HG02571 (cell line): ENCODE measurements around the gene KCNRG.
"Not testable (repeated sequence)": the region's sequence is repeated elsewhere in the genome, so short reads cannot be mapped to it uniquely, and the experiment has no call there.

Source experiments
- ATAC-seq: cut with Tn5 transposase; IDR thresholded peaks from one replicate; pipeline ENCODE4 v1.9.1; 2021; ENCODE audit warnings: mild to moderate bottlenecking, moderate library complexity; ENCODE audit not compliant: unreplicated experiment

KCNRG gene, protein sequence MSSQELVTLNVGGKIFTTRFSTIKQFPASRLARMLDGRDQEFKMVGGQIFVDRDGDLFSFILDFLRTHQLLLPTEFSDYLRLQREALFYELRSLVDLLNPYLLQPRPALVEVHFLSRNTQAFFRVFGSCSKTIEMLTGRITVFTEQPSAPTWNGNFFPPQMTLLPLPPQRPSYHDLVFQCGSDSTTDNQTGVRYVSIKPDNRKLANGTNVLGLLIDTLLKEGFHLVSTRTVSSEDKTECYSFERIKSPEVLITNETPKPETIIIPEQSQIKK

GRCh38 chr13:50015258-50015657 lies at the start of gene KCNRG:
KCNRG (plus strand) TSS chr13:50015444; CDS start chr13:50015494, 50 bp downstream.
- no peak for ATAC-seq

- no peak for ATAC-seq
Observed at GRCh38 chr13:49967456-49967855, 47.8 kb upstream of the KCNRG start.

DNA sequence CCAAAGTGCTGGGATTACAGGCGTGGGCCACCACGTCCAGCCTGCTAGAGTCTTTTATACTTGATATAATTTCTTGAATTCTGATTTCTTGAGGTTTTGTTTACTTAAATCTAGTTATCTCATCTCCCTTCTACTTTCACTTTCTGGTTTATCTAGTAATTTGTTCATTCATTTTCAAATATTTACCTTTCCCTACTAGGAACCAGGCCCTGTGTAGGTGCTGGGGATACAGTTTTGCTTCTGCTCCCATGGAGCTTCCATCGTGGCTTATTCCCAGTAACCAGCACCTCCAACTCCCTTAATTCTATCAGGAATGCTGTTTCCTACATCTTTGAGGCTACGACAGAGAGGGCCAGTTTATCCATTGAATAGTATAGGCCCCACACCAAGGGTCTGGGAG lies 42.5 kb upstream of the KCNRG start:
- no peak for ATAC-seq

DNA sequence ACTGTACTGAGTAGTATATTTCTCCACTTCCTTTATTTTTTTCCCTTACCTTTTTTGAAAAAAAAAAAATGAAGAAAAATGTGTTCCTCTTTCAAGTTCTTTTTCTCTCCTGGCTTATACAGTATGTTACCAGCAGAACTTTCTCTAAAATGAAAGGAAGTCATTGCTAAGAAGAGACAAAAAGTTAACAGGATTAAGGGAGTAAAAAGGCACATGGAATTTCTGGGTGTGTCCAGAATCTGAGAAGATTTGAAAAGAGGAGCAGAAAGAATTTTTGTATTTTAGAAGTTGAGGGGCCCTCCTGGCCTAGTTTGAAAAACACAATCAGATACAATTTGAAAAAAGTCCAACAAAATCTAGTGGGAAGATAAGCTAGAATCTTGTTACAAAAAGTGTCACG lies 39.4 kb upstream of the KCNRG start:
- no peak for ATAC-seq

DNA sequence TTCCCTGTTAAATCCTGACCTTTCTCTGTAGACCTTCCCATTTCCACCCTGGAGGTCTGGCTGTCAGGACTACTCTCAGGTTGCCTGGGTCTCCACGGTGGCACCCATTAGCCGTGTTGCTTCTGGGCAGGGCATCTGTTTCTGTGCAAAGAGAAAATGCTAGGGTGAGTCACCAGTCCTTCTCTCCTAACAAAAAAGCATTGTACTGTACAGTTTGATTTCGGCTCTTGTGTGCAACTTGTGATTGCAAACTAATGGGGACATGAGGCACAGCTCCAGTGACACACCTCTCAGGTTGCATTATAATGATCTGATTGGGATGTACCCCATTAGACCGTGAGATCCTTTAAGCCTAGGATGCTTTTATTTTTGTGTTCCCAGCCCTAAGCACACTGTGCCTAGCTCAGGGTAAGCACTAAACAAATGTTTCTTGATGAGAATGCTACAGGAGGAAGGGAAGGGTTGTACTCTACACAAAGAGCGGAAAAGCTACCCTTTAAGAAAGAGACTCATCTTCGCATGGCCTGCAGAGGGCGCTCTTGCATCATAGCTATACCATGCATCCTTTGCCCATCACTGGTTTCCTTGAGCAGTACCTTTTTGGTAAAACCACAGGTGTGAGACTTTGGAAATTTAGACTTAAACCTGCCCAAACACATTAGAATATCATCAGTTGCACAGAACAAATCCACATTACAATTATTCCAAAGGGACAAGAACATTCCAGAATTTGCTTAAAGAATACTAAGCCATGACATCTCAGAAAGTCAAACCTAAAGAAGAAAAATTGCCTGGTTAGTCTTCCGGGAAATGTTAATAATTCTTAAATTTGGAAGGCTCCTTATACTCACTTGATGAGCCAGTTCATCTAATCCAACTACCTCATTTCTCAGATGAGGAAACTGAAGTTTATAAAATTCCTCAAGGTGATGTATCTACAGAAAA lies 38.7 kb upstream of the KCNRG start:
- no peak for ATAC-seq

- ATAC-seq = no peak
Observed at GRCh38 chr13:49977992-49978391, 37.3 kb upstream of the KCNRG start.

GRCh38 chr13:49980266-49980665 lies 35.0 kb upstream of the KCNRG start:
- no peak for ATAC-seq

- ATAC-seq = no peak
Observed at GRCh38 chr13:49985129-49985528, 30.1 kb upstream of the KCNRG start.

- no peak for ATAC-seq
Observed at GRCh38 chr13:49986471-49986870, 28.8 kb upstream of the KCNRG start.

DNA sequence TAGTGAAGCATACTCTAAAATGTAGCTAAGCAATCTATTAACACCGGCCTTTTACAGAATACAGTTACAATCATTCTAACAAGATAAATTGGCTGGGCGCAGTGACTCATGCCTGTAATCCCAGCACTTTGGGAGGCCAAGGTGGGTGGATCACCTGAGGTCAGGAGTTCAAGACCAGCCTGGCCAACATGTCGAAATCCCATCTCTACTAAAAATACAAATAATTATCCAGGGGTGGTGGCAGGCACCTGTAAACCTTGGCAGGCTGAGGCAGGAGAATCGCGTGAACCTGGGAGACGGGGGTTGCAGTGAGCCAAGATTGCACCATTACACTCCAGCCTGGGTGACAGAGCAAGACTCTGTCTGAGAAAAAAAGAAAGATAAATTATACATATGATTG lies 24.6 kb upstream of the KCNRG start:
- not testable (repeated sequence) for ATAC-seq

DNA sequence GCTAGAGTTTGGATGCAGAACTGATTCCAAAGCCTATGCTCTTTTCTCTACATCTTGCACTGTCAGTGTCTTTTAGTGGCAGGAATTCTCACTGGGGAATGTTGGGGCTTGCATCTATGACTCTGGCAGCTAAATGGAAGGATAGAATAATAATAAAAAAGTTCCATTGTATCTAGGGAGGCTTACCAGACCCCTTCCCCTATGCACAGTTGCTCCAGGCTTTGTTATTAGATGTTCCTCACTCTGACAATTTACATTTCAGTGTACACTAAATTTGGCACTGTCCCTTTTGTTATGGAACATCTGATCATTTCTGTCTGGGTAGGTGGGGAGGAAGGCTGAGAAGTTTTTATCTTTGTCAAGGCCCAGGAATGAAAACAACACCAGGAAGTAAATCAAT lies 22.1 kb upstream of the KCNRG start:
- ATAC-seq = no peak

- ATAC-seq = no peak
Observed at GRCh38 chr13:49993666-49994065, 21.6 kb upstream of the KCNRG start.

- ATAC-seq = no peak
Observed at GRCh38 chr13:49995625-49996101, 19.6 kb upstream of the KCNRG start.

DNA sequence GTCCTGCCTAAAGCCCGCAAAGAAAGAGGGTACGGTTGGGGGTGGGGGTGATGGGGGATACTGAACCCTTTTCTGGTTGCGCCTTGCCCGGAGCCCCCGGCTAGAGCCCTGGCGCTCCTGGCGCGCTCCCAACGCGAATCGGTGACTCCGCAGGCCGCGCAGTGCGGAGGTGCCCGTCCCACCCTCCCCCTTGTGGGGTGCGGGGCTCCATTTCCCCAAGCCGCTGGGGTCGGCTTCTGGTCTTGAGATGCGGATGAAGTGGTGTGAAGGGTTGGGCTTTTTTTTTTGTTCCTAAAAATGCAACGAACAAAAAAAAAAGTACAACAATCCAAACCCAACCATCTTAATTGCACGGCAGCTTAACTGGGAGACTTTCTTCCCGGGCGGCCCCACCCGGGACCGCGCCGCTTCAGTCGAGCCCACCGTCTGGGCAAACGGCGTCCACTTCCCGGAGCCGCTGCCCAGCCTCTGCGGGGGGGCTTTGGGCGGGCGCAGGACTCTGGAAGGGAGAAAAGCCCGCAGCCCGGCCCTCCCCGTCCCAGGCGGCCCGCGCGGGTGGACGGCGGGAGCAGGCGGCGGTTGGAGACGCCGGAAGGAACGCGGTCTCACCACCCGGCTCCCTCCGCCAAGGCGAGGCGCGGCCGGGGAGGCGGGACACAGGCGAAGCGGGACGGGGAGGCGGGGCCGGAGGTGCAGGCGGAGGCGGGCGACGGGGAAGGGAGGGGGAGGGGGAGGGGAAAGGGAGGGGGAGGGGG lies 18.9 kb upstream of the KCNRG start:
- peak; percentile 45 for ATAC-seq

GRCh38 chr13:49996951-49997895 lies 18.0 kb upstream of the KCNRG start, which contains the start of gene TRIM13:
TRIM13 (plus strand) TSS chr13:49997042; CDS start chr13:50011941, 14,899 bp downstream.
- ATAC-seq = peak; percentile 74

DNA sequence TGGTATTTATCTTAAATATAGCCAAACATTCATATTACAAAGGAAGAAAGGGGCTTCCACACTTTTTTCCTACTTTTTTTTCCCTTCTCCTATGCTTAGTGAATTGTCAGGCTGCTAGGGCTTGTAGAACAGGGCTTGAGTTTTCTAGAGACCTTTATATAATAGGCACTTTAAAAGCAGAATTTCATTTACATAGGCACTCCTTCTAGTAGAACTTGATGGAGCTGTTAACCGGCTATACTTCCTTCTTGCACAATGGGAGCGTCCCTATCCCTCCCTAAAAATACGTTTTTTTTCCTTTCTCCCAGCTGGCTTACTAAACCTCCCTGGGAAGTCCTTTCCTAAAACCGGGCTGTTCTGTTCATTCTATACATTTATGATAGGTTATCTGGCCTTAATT lies 17.3 kb upstream of the KCNRG start:
- no peak for ATAC-seq

GRCh38 chr13:49998714-49999624 lies 16.3 kb upstream of the KCNRG start:
- ATAC-seq = no peak

DNA sequence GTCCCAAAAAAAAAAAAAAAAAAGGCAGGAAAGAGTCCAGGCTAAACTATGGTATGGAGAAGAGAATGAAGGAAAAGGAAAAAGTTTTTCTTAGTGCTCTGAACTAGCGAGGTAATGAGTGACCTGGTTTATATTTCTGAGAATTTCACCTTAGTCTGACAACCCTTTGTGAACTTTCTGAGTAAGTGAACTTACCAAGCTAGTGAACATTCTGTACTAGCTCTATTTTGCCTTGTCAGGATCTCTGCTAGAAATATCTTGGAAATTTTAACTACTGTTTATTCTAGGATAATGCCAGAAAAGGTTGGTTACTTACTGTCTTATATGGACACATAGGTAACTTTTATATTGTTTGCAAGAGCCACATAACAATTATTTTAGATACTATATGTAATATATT lies 14.0 kb upstream of the KCNRG start:
- no peak for ATAC-seq
